ENCODE results near the gene UBAP1L. TPM values are rescaled to one million over a fixed set of nuclear protein-coding genes. Genes with fewer than 3 reads are reported as not detected.

The UBAP1L gene
- total RNA-seq, 1 donor from 2014 or later, result 1.8 TPM

GRCh38 chr15:65072617-65073016 lies 42.4 kb downstream of the UBAP1L start:
- no peak overlapping the region for H3K4me3 ChIP-seq (ENCODE audit: insufficient read depth, low read depth, low read length)
- H3K9me3 ChIP-seq (ENCODE audit: insufficient read depth, low read depth, low read length), result no peaks in the 10 kb centered on the region
- no peak overlapping the region for H3K27ac Mint-ChIP-seq (ENCODE audit: unreplicated experiment)
- peaks cover 9% of the 10 kb centered on the region for H3K4me1 Mint-ChIP-seq (ENCODE audit: low read depth, unreplicated experiment)
- TF ChIP-seq CTCF (IDR thresholded peaks at IDR 0.05; ENCODE audit: insufficient read depth, low read depth, low read length) (no peak), EZH2 (IDR thresholded peaks at IDR 0.05; ENCODE audit: insufficient read depth, low read length) (no peak)
- H3K4me1 ChIP-seq (ENCODE audit: insufficient read depth, low read length), result peaks cover 28% of the 10 kb centered on the region
- no peaks in the 10 kb centered on the region for H3K79me2 ChIP-seq (ENCODE audit: insufficient read depth, low read length)
- H3K4me3 Mint-ChIP-seq (ENCODE audit: unreplicated experiment), result no peak overlapping the region
- H3K4me2 ChIP-seq (ENCODE audit: low read length), result no peak overlapping the region
- H3K9ac ChIP-seq (ENCODE audit: low read length), result no peak overlapping the region
- no peak for DNase-seq (ENCODE audit: low read depth)
- H3K36me3 ChIP-seq (ENCODE audit: insufficient read depth, low read length), result no peaks in the 10 kb centered on the region
- FAIRE-seq, result no peak
- H2AFZ ChIP-seq (ENCODE audit: low read depth, low read length), result no peak overlapping the region
- H4K20me1 ChIP-seq (ENCODE audit: insufficient read depth, low read length), result no peaks in the 10 kb centered on the region
- peaks cover 10% of the 10 kb centered on the region for H3K9me3 Mint-ChIP-seq (ENCODE audit: unreplicated experiment)
- peaks cover 10% of the 10 kb centered on the region for H3K27me3 ChIP-seq (ENCODE audit: insufficient read depth, low read length)
- no peak overlapping the region for H3K27ac ChIP-seq (ENCODE audit: low read depth, low read length)
- peaks cover 2% of the 10 kb centered on the region for H3K36me3 Mint-ChIP-seq (ENCODE audit: low read depth, unreplicated experiment)
- H3K27me3 Mint-ChIP-seq (ENCODE audit: low read depth, unreplicated experiment), result peaks cover 40% of the 10 kb centered on the region

GRCh38 chr15:65072027-65072426 lies 43.0 kb downstream of the UBAP1L start:
- no peak for DNase-seq (ENCODE audit: low read depth)

More at GRCh38 chr15:65072027-65072426, 43.0 kb downstream of the UBAP1L start:
- Histone ChIP-seq H3K9ac (ENCODE audit: low read length) (no peak overlapping the region), H3K27me3 (ENCODE audit: insufficient read depth, low read length) (peaks cover 10% of the 10 kb centered on the region), H2AFZ (ENCODE audit: low read depth, low read length) (no peak overlapping the region), H3K4me1 (ENCODE audit: insufficient read depth, low read length) (peaks cover 28% of the 10 kb centered on the region), H3K9me3 (ENCODE audit: insufficient read depth, low read depth, low read length) (no peaks in the 10 kb centered on the region), H3K4me2 (ENCODE audit: low read length) (no peak overlapping the region), H4K20me1 (ENCODE audit: insufficient read depth, low read length) (no peaks in the 10 kb centered on the region), H3K4me3 (ENCODE audit: insufficient read depth, low read depth, low read length) (no peak overlapping the region), H3K79me2 (ENCODE audit: insufficient read depth, low read length) (no peaks in the 10 kb centered on the region), H3K36me3 (ENCODE audit: insufficient read depth, low read length) (no peaks in the 10 kb centered on the region), H3K27ac (ENCODE audit: low read depth, low read length) (no peak overlapping the region)
- H3K27me3 Mint-ChIP-seq (ENCODE audit: low read depth, unreplicated experiment), result peaks cover 42% of the 10 kb centered on the region
- H3K27ac Mint-ChIP-seq (ENCODE audit: unreplicated experiment), result no peak overlapping the region
- H3K4me1 Mint-ChIP-seq (ENCODE audit: low read depth, unreplicated experiment), result peaks cover 9% of the 10 kb centered on the region
- H3K36me3 Mint-ChIP-seq (ENCODE audit: low read depth, unreplicated experiment), result peaks cover 2% of the 10 kb centered on the region
- TF ChIP-seq CTCF (IDR thresholded peaks at IDR 0.05; ENCODE audit: insufficient read depth, low read depth, low read length) (no peak), EZH2 (IDR thresholded peaks at IDR 0.05; ENCODE audit: insufficient read depth, low read length) (no peak)
- peaks cover 10% of the 10 kb centered on the region for H3K9me3 Mint-ChIP-seq (ENCODE audit: unreplicated experiment)
- H3K4me3 Mint-ChIP-seq (ENCODE audit: unreplicated experiment), result no peak overlapping the region
- no peak for FAIRE-seq

Measured in astrocyte (in vitro differentiated cells and primary cell).